Measurements from ENCODE around the gene IBA57.

The IBA57 gene

GRCh38 chr1:228145463-228146416, 19.9 kb upstream of the IBA57 start:
- no peak for DNase-seq

GRCh38 chr1:228146417-228147150, 19.0 kb upstream of the IBA57 start:
- DNase-seq: no peak

DNA sequence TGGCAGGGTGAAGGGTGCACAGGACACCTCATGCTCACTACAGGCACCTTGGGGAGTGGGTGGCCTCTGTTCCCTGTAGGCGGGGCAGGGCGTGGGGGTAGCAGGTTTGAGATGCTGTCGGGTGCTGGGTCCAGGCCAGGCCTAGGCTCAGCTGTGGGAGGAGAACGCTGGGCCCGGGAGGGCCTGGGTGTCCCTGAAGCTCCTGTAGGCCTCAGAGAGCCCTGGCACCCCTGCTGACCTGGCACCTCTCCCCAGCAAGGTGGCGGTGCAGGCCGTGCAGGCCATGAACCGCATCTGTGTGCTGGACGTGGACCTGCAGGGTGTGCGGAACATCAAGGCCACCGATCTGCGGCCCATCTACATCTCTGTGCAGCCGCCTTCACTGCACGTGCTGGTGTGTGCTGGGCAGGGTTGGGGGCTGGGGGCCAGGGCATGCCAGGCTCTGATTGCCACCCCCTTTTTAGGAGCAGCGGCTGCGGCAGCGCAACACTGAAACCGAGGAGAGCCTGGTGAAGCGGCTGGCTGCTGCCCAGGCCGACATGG, 18.4 kb upstream of the IBA57 start:
- DNase-seq: no peak

DNA sequence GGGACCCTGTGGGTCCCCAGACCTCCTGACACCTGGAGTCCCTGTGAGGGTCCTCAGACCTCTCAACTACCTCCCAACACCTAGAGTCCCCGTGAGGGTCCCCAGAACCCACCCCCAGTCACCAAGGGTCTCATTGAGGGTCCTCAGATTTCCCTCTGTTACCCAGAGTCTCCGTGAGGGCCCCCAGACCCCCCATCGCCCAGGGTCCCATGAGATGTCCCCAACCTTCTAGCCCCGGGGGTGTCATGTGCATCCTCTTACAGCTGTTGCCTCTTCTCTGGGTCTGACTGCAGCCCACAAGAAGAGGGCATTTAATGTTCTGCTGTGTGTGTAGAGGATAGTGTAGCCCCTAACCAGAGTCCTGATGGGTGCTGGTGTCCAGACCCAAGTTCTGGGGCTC, 17.8 kb upstream of the IBA57 start:
- no peak for DNase-seq

DNA sequence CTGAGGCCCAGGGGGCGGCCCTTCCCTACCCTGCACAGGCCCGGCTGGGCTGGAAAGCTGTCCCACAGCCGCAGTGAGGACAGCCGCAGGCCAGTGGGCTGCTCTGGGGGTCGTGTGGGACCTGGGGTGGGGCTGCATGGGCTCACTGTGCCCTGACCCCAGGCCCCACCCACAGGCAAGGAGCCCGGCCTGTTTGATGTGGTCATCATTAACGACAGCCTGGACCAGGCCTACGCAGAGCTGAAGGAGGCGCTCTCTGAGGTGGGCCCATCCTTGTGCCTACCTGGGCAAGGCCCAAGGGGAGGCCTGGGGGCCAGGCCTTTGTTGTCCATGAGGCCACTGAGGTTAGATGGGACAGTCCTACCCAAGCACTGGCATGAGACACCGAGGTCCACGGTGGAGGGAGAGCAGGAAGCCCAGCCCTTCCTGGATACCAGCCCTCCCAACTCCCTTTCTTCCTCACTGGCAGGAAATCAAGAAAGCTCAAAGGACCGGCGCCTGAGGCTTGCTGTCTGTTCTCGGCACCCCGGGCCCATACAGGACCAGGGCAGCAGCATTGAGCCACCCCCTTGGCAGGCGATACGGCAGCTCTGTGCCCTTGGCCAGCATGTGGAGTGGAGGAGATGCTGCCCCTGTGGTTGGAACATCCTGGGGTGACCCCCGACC, 17.3 kb upstream of the IBA57 start:
- no peak for DNase-seq

DNA sequence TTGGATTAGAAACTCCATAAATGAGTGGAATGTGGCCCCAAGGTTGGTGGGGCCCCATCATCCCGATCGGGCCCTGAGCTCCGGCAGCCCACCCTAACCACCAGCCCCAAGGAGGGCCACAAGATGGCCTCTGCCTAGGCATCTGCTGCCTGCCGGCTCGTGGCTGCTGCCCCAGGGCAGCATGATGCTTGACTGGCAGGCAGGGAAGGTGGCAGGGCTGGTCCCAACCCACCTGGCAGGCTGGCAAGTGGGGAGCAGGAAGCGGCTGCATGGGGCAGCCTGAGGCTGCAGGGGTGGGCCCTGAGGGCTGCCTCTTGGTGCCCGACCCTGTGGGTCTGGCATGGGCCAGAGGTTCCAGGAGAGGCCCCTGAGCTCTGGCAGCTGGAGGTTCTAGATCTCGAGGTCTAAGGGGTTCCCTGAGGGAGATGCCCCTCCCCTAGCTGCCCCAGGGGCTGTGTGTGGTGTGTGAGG, 16.6 kb upstream of the IBA57 start:
- no peak for DNase-seq

DNA sequence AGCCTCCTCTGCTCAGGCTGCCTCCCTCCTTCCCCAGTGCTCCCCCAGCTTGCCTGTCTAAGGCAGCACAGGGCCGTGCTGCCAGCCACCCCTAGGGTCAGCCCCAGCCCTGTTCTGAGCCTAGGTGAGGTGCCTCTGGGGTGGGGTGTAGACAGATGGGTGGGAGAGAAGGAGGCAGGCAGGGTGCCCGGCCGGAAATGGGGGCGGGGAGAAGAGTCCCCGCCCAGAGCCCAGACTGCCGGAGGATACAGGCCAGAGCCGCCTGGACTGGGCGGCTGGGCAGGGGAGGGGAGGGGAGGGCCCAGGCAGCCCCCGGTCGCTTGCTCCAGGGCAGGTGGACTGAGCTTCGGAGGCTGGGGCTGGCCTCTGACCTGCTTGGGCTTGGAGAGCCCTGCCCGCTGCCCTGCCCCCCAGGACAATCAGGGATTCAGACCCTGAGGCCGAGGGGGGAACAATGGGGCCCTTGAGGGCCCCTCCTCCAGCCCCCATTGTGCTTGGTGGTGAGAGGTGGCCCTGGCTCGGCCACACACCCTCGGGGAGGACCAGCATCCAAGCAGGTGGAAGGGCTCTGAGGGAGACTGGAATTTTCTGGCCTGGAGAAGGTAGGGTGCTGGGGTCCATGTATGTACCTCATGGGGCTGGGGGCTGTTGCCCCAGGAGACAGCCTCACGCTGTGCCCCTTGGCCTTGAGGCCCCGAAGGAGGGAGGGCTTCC, 16.0 kb upstream of the IBA57 start, which contains the start of gene GJC2:
Gene GJC2, plus strand, starts transcription at position 525 of the 714 bp plus-strand sequence. CDS start 7,829 bp downstream, outside the sequence.
- no peak for DNase-seq

DNA sequence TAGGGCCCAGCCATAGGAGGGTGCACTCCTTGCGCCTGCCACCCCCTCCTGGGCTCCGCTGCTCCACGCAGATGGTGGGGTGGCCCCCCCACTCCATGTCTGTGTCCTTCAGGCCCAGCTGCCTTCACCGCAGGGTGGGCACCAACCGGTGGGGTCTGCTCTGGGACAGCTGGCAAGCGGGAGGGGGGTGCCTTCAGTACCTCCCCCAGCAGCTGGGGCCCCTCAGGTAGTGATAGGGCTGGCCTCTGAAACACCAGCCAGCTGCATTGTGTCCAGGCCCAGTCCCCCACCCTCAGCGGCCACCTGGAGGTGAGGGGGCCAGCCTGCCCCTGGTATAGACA, 15.5 kb upstream of the IBA57 start:
- no peak for DNase-seq

- no peak for DNase-seq
These were observed 15.0 kb upstream of the IBA57 start for GRCh38 chr1:228150461-228151179.

- DNase-seq: no peak
These were observed 14.3 kb upstream of the IBA57 start for GRCh38 chr1:228151180-228151925.

DNA sequence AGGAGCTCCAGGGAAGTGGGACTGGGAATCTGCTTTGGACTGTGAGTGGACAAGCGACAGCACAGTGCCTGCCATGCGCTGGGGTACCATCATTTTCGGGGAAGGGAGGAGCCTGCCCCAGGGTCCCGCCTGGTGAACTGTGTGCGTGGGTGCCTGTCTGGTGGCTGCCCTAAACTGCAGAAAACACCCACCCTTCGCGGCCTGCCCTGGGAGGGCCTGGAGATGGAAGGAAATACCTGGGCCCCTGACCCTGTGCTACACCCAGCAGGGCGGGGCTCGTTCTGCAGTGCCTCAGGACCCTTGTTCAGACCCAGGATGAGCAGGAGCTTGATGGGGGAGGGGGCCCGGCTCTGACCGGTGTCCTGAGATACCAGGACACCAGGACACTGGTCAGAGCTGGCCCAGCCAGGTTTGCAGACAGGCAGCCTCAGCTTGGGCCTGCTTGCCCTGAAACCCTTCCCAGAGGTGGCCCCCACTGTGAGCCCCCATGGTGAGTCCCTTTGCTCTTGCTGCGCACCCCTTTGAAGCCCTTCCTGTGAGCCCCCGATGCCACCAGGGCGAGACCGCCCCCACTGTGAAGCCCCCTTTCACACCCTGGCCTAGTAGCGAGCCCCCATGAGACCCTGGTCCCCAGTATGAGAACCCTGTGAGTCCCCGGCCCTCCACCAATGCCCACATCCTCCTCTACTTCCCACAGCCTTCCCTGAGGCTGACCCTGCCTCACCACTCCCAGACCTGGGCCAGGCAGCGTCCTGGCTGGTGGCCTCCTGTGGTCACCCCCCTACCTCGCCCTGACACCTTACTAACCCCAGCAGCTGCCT, 13.3 kb upstream of the IBA57 start:
- DNase-seq: no peak

- DNase-seq: no peak
These were observed 12.7 kb upstream of the IBA57 start for GRCh38 chr1:228152918-228153258.

GRCh38 chr1:228154021-228154669, 11.5 kb upstream of the IBA57 start:
- DNase-seq: no peak

DNA sequence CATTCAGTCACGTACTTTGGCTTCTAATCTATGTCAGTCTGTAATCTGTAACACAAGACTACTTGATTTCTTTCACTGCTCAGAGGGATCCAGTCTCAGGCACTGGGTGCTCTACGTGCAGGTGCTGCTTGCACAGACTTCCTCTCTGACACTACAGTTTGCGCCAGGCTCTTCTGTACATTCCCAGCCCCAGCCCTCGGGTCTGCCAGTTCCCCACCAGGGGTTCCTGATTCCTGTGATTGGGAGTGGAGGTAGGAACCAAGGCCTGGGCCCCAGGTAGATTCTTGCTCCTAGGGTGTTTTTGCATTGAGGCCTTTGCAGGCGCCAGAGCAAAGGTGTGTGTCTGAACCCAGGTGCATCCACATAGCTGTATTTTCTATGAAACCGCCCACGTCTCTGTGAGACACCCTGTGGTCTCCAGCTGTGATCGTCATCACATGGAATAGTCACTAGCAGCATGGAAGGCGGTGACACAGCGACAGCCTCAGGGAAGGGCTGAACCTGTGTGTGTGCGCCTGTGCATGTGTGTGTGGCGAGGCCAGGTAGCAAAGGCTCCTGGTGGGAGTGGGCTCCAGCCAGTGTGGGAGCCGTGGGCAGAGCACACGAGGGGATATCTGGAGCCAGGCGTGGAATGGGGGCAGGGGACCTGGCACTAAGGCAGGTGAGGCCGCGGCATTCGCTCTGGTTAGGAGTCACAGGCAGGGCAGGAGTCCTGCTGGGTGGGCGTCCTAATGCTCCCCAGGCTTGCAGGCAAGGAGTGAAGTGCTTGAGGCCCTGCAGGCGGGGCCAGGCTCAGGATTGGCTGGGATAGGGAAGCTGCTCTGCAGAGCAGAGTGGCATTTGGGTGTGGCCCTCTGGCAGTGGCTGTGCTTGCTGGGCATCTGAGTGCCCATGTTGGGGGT, 10.7 kb upstream of the IBA57 start:
- DNase-seq: no peak

DNA sequence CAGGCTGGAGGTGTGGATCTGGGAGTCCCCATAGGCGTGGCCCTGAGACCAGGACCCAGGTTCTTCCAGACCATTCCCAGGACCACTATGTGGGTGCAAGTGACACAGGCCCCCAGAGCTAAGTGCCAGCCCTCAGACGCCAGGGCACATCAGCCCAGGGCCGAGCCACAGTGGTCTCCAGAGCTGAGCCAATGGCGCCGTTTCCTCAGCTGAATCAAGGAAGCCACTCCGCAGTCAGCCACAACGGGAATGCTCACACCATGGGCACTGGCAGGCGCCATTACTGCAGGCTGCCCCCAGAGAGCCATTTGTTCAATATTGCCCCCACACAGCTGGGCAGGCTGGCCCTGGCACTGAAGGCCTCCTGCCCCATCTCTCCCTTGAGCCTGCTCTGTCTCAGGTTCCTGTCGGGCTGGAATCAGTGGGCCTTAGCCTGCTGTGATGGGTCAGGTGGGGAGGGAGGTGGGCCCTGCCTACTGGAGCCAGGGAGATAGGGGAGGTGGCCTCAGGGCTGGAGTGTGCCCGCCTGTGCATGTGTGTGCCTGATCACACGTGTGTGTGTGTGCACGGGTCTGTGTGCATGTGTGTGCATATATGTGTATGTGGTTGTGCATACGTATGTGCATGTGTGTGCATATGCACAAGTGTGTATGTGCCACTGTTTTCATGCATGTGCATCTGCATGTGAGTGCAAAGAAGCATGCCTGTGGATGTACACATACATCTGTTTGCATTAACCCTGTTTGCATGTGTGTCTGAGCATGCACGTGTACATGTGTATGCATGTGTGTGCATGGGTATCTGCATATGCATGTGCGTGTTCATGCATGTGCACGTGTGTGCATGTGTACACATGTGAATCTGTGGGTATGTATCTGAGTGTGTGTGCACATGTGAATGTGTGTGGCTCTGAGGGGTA, 9.7 kb upstream of the IBA57 start:
- DNase-seq: no peak

DNA sequence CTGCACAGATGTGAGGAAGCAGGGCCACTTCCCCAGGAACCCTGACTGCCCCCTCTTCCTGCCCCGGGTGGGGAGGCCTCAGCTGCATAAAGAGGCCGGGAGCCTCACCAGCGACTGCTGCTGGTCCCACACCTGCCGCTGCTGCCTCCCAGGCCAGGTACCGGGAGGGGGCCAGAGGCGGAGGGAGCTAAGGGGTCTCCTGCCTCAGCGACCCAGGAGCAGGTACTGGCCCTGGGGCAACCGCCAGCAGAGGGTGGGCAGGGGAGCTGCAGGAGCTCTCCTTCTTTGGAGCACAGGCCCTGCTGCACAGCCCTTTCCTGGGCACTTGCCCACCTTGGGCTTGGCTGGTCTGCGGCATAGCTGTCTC, 9.1 kb upstream of the IBA57 start:
- DNase-seq: no peak

DNA sequence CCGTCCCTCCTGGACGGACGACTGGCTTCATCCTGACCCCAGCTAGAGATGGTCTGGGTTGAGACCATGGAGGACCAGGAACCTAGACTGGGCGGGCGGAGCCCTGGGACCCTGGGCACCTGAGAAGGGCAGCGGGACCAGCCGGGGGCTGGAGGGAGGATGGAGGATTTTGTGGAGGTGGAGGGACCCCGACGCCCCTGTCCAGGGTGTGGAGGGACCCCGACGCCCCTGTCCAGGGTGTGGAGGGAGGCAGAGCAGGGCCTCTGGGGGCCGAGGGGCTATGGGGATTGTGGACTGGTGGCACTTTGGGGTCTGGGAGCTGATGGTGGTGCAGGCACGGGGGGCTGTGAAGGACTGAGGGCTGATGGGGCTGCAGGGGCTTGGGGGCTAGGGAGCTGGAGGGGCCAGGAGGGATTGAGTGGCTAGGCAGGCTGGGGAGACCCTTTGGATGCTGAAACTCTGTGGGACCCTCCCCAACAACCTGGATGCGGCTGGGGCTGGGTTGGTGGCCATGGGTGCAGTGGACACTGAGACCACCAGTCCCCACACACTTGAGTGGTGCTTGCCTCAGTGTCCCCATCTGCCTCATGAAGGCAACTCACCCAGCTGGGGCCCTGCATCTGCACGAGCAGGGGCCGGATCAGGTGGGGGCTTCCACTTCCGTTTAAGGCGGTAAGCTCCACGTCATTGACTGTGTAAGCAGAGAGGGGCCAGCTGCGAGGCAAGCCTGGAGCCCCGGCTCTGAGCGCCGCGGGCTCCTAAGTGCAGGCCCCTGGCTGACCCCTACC, 8.5 kb upstream of the IBA57 start:
- no peak for DNase-seq

Data from NCI-H2107 (cell line).